K562 (cell line): ENCODE results near the gene TRPM4. TPM values are rescaled to one million over a fixed set of nuclear protein-coding genes. Genes with fewer than 3 reads are reported as not detected.

Experiments
- ATF7 ChIP-seq: fragments of 450-650 bp; IDR thresholded peaks from 2 replicates; pipeline ENCODE4 v1.7.1; 2014; ENCODE audit warnings: mild to moderate bottlenecking, moderate library complexity
- CBX8 ChIP-seq: fragments of 200-600 bp; sonication (generic); IDR thresholded peaks from 2 replicates; pipeline ENCODE4 v1.6.1; 2012; ENCODE audit warnings: borderline replicate concordance, mixed run types, low read depth, mild to moderate bottlenecking, moderate library complexity, mixed read lengths, low read length, control low read depth, inconsistent platforms; ENCODE audit not compliant: poor library complexity, severe bottlenecking; ENCODE audit errors: extremely low read depth
- CREB1 ChIP-seq, 2 experiments: sonication (generic) in 1 of 2; formaldehyde crosslinking in 1 of 2; IDR thresholded peaks; 2 replicates each; pipeline versions ENCODE4 v1.6.1 to v1.8.0; 2012 to 2022; ENCODE audit warnings: inconsistent platforms in 1 of 2, mild to moderate bottlenecking in 1 of 2, missing genetic modification reagents in 1 of 2, moderate library complexity in 1 of 2
- CREM ChIP-seq: IDR thresholded peaks from 2 replicates; pipeline ENCODE4 v1.6.1; 2014; ENCODE audit warnings: antibody characterized with exemption, low read depth
- DACH1 ChIP-seq: fragments of 450-650 bp; IDR thresholded peaks from 2 replicates; pipeline ENCODE4 v1.6.1; 2018; ENCODE audit not compliant: partially characterized antibody
- LARP7 ChIP-seq: fragments of 450-650 bp; IDR thresholded peaks from 2 replicates; pipeline ENCODE4 v1.6.1; 2016
- MAZ ChIP-seq, 2 experiments: fragments of 450-650 bp in 1 of 2; sonication (generic) in 1 of 2; formaldehyde crosslinking; IDR thresholded peaks in 1 of 2; conservative IDR thresholded peaks in 1 of 2; 2 replicates each; pipeline versions ENCODE4 v1.4.0 to v1.5.0; 2020; ENCODE audit warnings: mild to moderate bottlenecking in 1 of 2, missing genetic modification reagents in 1 of 2
- MECOM ChIP-seq: fragments of 250-450 bp; sonication (Bioruptor Pico); IDR thresholded peaks from 2 replicates; pipeline ENCODE4 v1.8.0; 2022; ENCODE audit warnings: inconsistent platforms
- MYNN ChIP-seq, 2 experiments: sonication (generic); formaldehyde crosslinking in 1 of 2; IDR thresholded peaks; 2 replicates each; pipeline versions ENCODE4 v1.5.0 to v1.6.1; 2016 to 2020; ENCODE audit warnings: antibody characterized with exemption in 1 of 2, missing genetic modification reagents in 1 of 2
- NRF1 ChIP-seq, 2 experiments: fragments of 450-650 bp; IDR thresholded peaks in 1 of 2; conservative IDR thresholded peaks in 1 of 2; 2 replicates each; pipeline ENCODE4 v1.6.1; 2014; ENCODE audit warnings: mild to moderate bottlenecking in 2 of 2
- PTTG1 ChIP-seq: fragments of 450-650 bp; IDR thresholded peaks from 2 replicates; pipeline ENCODE4 v1.6.1; 2016; ENCODE audit warnings: low read depth, mild to moderate bottlenecking, missing genetic modification characterization, missing compliant biosample characterization
- RAD21 ChIP-seq, 2 experiments: fragments of 250-450 bp in 1 of 2; fragments of 450-650 bp in 1 of 2; sonication (Bioruptor Pico) in 1 of 2; formaldehyde crosslinking in 1 of 2; IDR thresholded peaks in 1 of 2; conservative IDR thresholded peaks in 1 of 2; 2 replicates each; pipeline versions ENCODE4 v1.4.0 to v1.8.0; 2020 to 2022; ENCODE audit warnings: mild to moderate bottlenecking in 2 of 2, moderate library complexity in 1 of 2
- SETDB1 ChIP-seq: IDR thresholded peaks from one replicate; pipeline ENCODE4 v1.6.1; 2012; ENCODE audit warnings: low read length, control low read depth, inconsistent platforms
- ZNF124 ChIP-seq: sonication (generic); formaldehyde crosslinking; IDR thresholded peaks from 2 replicates; pipeline ENCODE4 v1.8.1; 2022; ENCODE audit warnings: missing genetic modification reagents
- ZNF311 ChIP-seq: fragments of 250-450 bp; sonication (Bioruptor Pico); IDR thresholded peaks from 2 replicates; pipeline ENCODE4 v1.4.0; 2020; ENCODE audit warnings: mild to moderate bottlenecking, moderate library complexity
- polyA plus RNA-seq, 8 experiments: library from polyadenylated mRNA; depleted of rRNA in 4 of 8; stranded (reverse) in 5 of 8; unstranded in 3 of 8; fragments of >200 nt; fragmentation: Nextera tagmentation in 2 of 8; fragmentation: Illumina TruSeq in 1 of 8; extraction: Ambion mirVana in 2 of 8; extraction: Trizol in 1 of 8; gene quantifications; 2 replicates each; pipeline versions ENCODE4 v1.2.1 to v1.2.3, GENCODE V29; 2011 to 2014; ENCODE audit warnings: inconsistent platforms in 1 of 8, missing spikeins in 1 of 8
- total RNA-seq, 7 experiments: library from RNA; depleted of rRNA in 6 of 7; stranded (reverse); fragments of >200 nt in 6 of 7; fragmentation: Illumina TruSeq in 2 of 7; extraction: Trizol in 2 of 7; gene quantifications; 2 replicates each; pipeline versions ENCODE4 v1.2.1 to v1.2.3, GENCODE V29; 2011 to 2021; ENCODE audit warnings: low replicate concordance in 1 of 7
- TF ChIP-seq, protein P1 (sequence below), 2 experiments: fragments of 450-650 bp; IDR thresholded peaks; 2 replicates each; pipeline ENCODE4 v1.6.1; 2018; ENCODE audit warnings: mild to moderate bottlenecking in 2 of 2, low read depth in 1 of 2; ENCODE audit not compliant: partially characterized antibody in 2 of 2
- TF ChIP-seq, protein P2 (sequence below): fragments of 450-650 bp; conservative IDR thresholded peaks from 2 replicates; pipeline ENCODE4 v1.6.1; 2016; ENCODE audit warnings: missing genetic modification characterization, low read depth, mild to moderate bottlenecking, control low read depth, missing compliant biosample characterization
- TF ChIP-seq, protein P3 (sequence below): fragments of 450-650 bp; IDR thresholded peaks from 2 replicates; pipeline ENCODE4 v1.6.1; 2016; ENCODE audit warnings: missing biosample characterization, missing genetic modification characterization

Gene TRPM4
- total and polyA plus RNA-seq, 9 of the 15 experiments (the other 6 are each of a cell fraction or from before 2014, with no cell fraction given): 6.5 to 45.4 (median 15.2) TPM

DNA sequence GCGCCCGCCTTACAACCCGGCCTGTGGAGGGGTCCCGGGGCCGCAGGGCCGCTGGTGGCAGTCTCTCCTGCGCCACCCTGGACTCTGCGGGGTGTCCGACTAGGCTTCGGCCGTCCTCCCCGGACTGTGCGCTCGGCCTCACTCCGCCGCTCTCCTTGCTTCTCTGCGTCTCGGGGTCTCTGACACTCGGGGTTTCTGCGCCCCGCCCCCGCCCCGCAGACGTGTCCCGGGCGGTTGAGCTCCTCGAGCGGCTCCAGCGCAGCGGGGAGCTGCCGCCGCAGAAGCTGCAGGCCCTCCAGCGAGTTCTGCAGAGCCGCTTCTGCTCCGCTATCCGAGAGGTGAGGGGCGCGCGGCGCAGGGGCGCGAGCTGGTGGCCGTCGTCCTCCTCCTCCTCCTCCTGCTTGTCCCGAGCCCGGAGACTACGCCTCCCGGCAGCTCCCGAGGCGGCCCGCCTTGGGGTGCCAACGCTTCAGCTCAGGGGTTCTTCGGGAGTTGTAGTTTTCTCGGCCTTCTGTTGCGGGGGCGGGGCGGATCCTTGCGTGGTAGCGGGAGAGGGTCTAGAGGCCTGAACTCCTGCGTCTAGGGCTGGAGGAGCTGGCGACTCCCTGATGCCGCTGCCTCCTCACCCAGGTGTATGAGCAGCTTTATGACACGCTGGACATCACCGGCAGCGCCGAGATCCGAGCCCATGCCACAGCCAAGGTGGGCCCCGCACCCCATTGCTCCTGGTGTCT lies 42.8 kb upstream of the TRPM4 start (continued):
- TF ChIP-seq, protein P1, sequence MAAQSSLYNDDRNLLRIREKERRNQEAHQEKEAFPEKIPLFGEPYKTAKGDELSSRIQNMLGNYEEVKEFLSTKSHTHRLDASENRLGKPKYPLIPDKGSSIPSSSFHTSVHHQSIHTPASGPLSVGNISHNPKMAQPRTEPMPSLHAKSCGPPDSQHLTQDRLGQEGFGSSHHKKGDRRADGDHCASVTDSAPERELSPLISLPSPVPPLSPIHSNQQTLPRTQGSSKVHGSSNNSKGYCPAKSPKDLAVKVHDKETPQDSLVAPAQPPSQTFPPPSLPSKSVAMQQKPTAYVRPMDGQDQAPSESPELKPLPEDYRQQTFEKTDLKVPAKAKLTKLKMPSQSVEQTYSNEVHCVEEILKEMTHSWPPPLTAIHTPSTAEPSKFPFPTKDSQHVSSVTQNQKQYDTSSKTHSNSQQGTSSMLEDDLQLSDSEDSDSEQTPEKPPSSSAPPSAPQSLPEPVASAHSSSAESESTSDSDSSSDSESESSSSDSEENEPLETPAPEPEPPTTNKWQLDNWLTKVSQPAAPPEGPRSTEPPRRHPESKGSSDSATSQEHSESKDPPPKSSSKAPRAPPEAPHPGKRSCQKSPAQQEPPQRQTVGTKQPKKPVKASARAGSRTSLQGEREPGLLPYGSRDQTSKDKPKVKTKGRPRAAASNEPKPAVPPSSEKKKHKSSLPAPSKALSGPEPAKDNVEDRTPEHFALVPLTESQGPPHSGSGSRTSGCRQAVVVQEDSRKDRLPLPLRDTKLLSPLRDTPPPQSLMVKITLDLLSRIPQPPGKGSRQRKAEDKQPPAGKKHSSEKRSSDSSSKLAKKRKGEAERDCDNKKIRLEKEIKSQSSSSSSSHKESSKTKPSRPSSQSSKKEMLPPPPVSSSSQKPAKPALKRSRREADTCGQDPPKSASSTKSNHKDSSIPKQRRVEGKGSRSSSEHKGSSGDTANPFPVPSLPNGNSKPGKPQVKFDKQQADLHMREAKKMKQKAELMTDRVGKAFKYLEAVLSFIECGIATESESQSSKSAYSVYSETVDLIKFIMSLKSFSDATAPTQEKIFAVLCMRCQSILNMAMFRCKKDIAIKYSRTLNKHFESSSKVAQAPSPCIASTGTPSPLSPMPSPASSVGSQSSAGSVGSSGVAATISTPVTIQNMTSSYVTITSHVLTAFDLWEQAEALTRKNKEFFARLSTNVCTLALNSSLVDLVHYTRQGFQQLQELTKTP (IDR thresholded peaks at IDR 0.05; ENCODE audit: low read depth in 1 of 2, partially characterized antibody in 2 of 2): peak in 1 of 2 experiments; percentile 93
- TF ChIP-seq ZNF124 (CRISPR knock-in tag) (no peak), MECOM (CRISPR knock-in tag) (no peak), MYNN (IDR thresholded peaks at IDR 0.05) (no peak), MYNN (CRISPR knock-in tag; IDR thresholded peaks at IDR 0.05) (no peak), DACH1 (no peak), LARP7 (no peak), CREM (peak; percentile 31; the same call in 1 of the 2 replicates), NRF1 (conservative IDR thresholded peaks at IDR 0.05 in 1 of 2, IDR thresholded peaks at IDR 0.05 in 1 of 2) (peak in 1 of 2 experiments; percentile 37; a peak in 2 of 4 replicates), CBX8 (no peak), ATF7 (no peak; the same call in 1 of the 2 replicates), CREB1 (IDR thresholded peaks at IDR 0.05) (no peak), CREB1 (CRISPR knock-in tag; IDR thresholded peaks at IDR 0.05) (0 out of 2 replicates have a peak, but pooled peaks have one; percentile 15), RAD21 (CRISPR knock-in tag; conservative IDR thresholded peaks at IDR 0.05 in 1 of 2, IDR thresholded peaks at IDR 0.05 in 1 of 2) (no peak), SETDB1 (no peak), MAZ (CRISPR knock-in tag; conservative IDR thresholded peaks at IDR 0.05 in 1 of 2, IDR thresholded peaks at IDR 0.05 in 1 of 2) (peak in 1 of 2 experiments; percentile 17; a peak in 1 of 4 replicates), ZNF311 (CRISPR knock-in tag) (no peak), PTTG1 (tag) (no peak)
- TF ChIP-seq, protein P2, sequence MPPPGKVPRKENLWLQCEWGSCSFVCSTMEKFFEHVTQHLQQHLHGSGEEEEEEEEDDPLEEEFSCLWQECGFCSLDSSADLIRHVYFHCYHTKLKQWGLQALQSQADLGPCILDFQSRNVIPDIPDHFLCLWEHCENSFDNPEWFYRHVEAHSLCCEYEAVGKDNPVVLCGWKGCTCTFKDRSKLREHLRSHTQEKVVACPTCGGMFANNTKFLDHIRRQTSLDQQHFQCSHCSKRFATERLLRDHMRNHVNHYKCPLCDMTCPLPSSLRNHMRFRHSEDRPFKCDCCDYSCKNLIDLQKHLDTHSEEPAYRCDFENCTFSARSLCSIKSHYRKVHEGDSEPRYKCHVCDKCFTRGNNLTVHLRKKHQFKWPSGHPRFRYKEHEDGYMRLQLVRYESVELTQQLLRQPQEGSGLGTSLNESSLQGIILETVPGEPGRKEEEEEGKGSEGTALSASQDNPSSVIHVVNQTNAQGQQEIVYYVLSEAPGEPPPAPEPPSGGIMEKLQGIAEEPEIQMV (tag): no peak
- TF ChIP-seq, protein P3, sequence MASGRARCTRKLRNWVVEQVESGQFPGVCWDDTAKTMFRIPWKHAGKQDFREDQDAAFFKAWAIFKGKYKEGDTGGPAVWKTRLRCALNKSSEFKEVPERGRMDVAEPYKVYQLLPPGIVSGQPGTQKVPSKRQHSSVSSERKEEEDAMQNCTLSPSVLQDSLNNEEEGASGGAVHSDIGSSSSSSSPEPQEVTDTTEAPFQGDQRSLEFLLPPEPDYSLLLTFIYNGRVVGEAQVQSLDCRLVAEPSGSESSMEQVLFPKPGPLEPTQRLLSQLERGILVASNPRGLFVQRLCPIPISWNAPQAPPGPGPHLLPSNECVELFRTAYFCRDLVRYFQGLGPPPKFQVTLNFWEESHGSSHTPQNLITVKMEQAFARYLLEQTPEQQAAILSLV (tag): no peak
